ENCODE data around the gene ETV5.
"Not testable (repeated sequence)": the region's sequence is repeated elsewhere in the genome, so short reads cannot be mapped to it uniquely, and the experiment has no call there.

ETV5 gene

GRCh38 chr3:186021673-186022362, 87.1 kb downstream of the ETV5 start:
- peak; percentile 78 for DNase-seq (ENCODE audit: low spot score)

GRCh38 chr3:186021250-186021649, 87.6 kb downstream of the ETV5 start:
- not testable (repeated sequence) for DNase-seq (ENCODE audit: low spot score)

DNA sequence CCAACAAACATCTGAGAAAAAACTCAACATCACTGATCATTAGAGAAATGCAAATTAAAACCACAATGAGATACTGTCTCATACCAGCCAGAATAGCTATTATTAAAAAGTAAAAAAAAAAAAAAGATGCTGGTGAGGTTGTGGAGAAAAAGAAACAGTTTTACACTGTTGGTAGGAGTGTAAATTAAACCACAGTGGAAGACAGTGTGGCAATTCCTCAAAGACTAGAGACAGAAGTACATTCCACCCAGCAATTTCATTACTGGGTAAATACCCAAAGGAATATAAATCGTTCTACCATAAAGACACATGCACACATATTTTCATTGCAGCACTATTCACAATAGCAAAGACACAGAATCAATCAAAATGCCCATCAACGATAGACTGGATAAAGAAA, 89.6 kb downstream of the ETV5 start:
- not testable (repeated sequence) for DNase-seq (ENCODE audit: low spot score)

DNA sequence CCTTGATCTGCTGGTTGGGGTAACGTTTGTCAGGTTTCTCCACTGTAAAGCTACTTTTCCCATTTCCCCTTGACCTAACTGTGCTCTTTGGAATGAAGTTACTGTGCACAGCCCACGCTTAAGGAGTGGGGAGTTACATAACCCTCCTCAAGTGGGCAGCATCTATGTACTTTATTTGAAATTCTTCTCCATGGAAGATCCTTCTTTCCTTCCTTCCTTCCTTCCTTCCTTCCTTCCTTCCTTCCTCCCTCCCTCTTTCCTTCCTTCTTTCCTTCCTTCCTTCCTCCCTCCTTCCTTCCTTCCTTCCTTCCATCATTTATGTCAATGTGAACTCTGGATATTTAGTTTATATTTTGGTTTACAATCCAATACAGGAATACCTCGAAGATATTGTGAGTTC, 94.0 kb downstream of the ETV5 start:
- DNase-seq (ENCODE audit: low spot score): no peak

GRCh38 chr3:186013312-186013711, 95.6 kb downstream of the ETV5 start:
- no peak for DNase-seq (ENCODE audit: low spot score)

- no peak for DNase-seq (ENCODE audit: low spot score)
Measured at GRCh38 chr3:186012137-186012536, 96.8 kb downstream of the ETV5 start.

DNA sequence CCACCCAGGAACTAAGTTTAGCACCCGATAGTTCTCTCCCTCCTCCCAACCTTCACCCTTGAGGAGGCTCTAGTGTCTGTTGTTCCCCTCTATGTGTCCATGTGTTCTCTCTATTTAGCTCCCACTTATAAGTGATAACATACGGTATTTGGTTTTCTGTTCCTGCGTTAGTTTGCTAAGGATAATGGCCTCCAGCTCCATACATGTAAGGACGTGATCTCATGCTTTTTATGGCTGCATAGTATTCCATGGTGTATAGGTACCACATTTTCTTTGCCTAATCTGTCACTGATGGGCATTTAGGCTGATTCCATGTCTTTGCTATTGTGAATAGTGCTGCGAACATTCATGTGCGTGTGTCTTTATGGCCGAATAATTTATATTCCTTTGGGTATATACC, 104.2 kb downstream of the ETV5 start:
- no peak for DNase-seq (ENCODE audit: low spot score)

GRCh38 chr3:186004209-186004608, 104.7 kb downstream of the ETV5 start:
- no peak for DNase-seq (ENCODE audit: low spot score)

DNA sequence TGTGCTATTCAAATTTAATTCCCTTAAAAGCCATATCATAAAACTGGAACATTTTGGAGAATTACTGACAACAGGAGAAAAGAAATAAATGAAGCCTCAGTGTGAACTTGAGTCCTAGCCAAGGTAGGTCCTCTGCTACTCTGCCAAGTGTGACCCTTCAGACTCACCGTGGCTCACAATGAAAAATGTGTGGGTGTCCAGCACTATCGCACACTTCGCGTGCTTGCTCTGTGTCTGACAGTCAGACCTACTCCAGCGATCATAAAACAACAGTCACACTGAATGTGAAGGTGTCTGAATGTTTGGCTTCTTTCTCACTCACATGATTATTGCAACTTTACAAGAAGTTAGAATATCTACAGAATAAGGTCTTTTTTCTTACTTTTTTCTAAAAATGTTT, 105.3 kb downstream of the ETV5 start:
- DNase-seq (ENCODE audit: low spot score): no peak

DNA sequence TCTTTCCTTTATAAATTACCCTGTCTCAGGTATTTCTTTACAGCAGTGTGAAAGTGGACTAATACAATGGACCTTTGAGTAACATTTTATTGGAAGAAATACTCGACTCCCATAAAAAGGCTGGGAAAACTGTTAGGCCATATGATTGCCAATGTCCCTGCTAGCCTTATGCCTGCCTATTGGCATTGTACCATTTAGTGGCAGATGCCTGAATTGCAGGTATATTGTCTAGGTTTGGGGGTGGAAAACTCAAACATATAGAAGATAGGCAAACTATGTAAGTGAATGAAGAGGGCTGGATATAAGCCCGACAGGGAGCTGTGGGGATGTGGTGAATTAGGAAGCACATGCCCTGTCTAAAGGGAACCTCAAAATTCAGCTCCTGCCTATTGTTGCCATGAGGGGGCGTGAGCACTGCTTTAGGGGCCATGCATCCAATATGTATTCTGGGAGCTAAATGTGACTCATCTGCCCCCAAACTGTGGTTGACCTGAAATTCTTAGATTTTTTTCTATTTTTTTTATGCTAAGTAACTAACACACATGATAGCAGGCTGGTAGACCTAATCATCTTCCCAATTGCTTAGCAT, 105.9 kb downstream of the ETV5 start:
- DNase-seq (ENCODE audit: low spot score): no peak

- no peak for DNase-seq (ENCODE audit: low spot score)
Measured at GRCh38 chr3:186001842-186002241, 107.0 kb downstream of the ETV5 start.

- DNase-seq (ENCODE audit: low spot score): no peak
Measured at GRCh38 chr3:185999221-185999620, 109.7 kb downstream of the ETV5 start.

- DNase-seq (ENCODE audit: low spot score): no peak
Measured at GRCh38 chr3:185998136-185998535, 110.8 kb downstream of the ETV5 start.

GRCh38 chr3:185997130-185997529, 111.8 kb downstream of the ETV5 start:
- DNase-seq (ENCODE audit: low spot score): no peak
